GM23248 (cell line): ENCODE data around the gene ATP9A. TPM values are rescaled to one million over a fixed set of nuclear protein-coding genes. Genes with fewer than 3 reads are reported as not detected.

Experiments
- DNase-seq: peaks from one replicate; pipeline ENCODE4 v3.0.0-alpha.2; 2015
- H2AFZ ChIP-seq: fragments of 200-600 bp; sonication (generic); 2 replicates; pipeline ENCODE4 v1.6.1; 2016; ENCODE audit warnings: antibody characterized with exemption
- H3F3A ChIP-seq: fragments of 200-600 bp; sonication (generic); 2 replicates; pipeline ENCODE4 v1.6.1; 2016; ENCODE audit warnings: mild to moderate bottlenecking, antibody characterized with exemption, mixed run types; ENCODE audit not compliant: insufficient read depth
- H3K27ac ChIP-seq: fragments of 200-600 bp; sonication (generic); 2 replicates; pipeline ENCODE4 v1.5.1; 2016; ENCODE audit warnings: mild to moderate bottlenecking
- H3K27me3 ChIP-seq: fragments of 200-600 bp; sonication (generic); replicated peaks from 2 replicates; pipeline ENCODE4 v1.6.1; 2016; ENCODE audit warnings: mild to moderate bottlenecking; ENCODE audit not compliant: insufficient read depth
- H3K36me3 ChIP-seq: fragments of 200-600 bp; sonication (generic); 2 replicates; pipeline ENCODE4 v1.6.1; 2016; ENCODE audit warnings: low read depth, mild to moderate bottlenecking
- H3K4me1 ChIP-seq: fragments of 200-600 bp; sonication (generic); 2 replicates; pipeline ENCODE4 v1.6.1; 2016; ENCODE audit warnings: mild to moderate bottlenecking; ENCODE audit not compliant: insufficient read depth
- H3K4me2 ChIP-seq: fragments of 200-600 bp; sonication (generic); one replicate; pipeline ENCODE4 v1.6.1; 2016; ENCODE audit warnings: mild to moderate bottlenecking; ENCODE audit not compliant: unreplicated experiment
- H3K4me3 ChIP-seq: fragments of 200-600 bp; sonication (generic); 2 replicates; pipeline ENCODE4 v1.5.1; 2016; ENCODE audit warnings: mild to moderate bottlenecking
- H3K79me2 ChIP-seq: fragments of 200-600 bp; sonication (generic); 2 replicates; pipeline ENCODE4 v1.6.1; 2016; ENCODE audit warnings: mild to moderate bottlenecking; ENCODE audit not compliant: insufficient read depth
- H3K9ac ChIP-seq: fragments of 200-600 bp; sonication (generic); 2 replicates; pipeline ENCODE4 v1.6.1; 2016; ENCODE audit warnings: mild to moderate bottlenecking
- H3K9me2 ChIP-seq: fragments of 200-600 bp; sonication (generic); 2 replicates; pipeline ENCODE4 v1.6.1; 2016; ENCODE audit warnings: mixed run types, mild to moderate bottlenecking, moderate library complexity; ENCODE audit not compliant: insufficient read depth
- H3K9me3 ChIP-seq: fragments of 200-600 bp; sonication (generic); one replicate; pipeline ENCODE4 v1.6.1; 2017; ENCODE audit warnings: low read depth
- H4K20me1 ChIP-seq: fragments of 200-600 bp; sonication (generic); 2 replicates; pipeline ENCODE4 v1.6.0; 2016; ENCODE audit not compliant: insufficient read depth
- EZH2 ChIP-seq: fragments of 200-600 bp; sonication (generic); IDR thresholded peaks from 2 replicates; pipeline ENCODE4 v1.6.1; 2018; ENCODE audit warnings: antibody characterized with exemption, mild to moderate bottlenecking; ENCODE audit not compliant: insufficient read depth, poor library complexity, severe bottlenecking
- EZH2phosphoT487 ChIP-seq: fragments of 200-600 bp; sonication (generic); IDR thresholded peaks from 2 replicates; pipeline ENCODE4 v1.6.1; 2018; ENCODE audit warnings: antibody characterized with exemption, moderate library complexity, mild to moderate bottlenecking, low read depth; ENCODE audit not compliant: insufficient read depth
- WGBS, 2 experiments: methylation state at CpG; one replicate each; pipeline ENCODE4 v1.1.6; 2015 to 2017; ENCODE audit warnings: low lambda C conversion rate in 2 of 2, low coverage in 1 of 2; ENCODE audit errors: missing lambda C conversion rate in 2 of 2; 5-methylcytosine and 5-hydroxymethylcytosine counted together
- in situ Hi-C: fragments of 300-500 bp; cut with MboI; formaldehyde crosslinking; loops from 2 replicates; pipeline ENCODE4 v1.15.0; 2020
- polyA plus RNA-seq: library from polyadenylated mRNA; unstranded; fragments of >200 nt; fragmentation: Nextera tagmentation; extraction: Ambion mirVana; gene quantifications from 2 replicates; pipeline ENCODE4 v1.2.1, GENCODE V29; 2016
- total RNA-seq: library from RNA; depleted of rRNA; stranded (reverse); fragments of >200 nt; shearing (Covaris generic); gene quantifications from 2 replicates; pipeline ENCODE4 v1.2.3, GENCODE V29; 2014

ATP9A gene
- total and polyA plus RNA-seq, 2 experiments from 2014 or later: 6.9 to 15.9 TPM

DNA sequence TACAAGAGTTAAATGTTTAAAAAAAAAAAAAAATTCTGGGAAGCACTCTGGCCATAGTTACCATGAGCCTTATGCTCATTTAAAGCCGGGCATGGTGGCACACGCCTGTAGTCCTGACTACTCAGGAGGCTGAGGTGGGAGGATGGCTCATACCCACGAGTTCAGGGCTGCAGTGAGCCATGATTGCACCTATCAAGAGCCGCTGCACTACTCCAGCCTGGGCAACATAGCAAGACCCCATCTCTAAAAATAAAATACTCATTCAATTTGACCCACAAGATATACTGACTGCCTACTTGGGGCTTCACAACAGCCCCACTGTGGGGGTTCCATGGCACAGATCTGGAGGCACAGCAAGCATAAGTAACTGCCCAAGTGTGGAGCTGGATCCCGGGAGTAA lies 113.7 kb downstream of the ATP9A start:
- no peak overlapping the region for H2AFZ ChIP-seq

DNA sequence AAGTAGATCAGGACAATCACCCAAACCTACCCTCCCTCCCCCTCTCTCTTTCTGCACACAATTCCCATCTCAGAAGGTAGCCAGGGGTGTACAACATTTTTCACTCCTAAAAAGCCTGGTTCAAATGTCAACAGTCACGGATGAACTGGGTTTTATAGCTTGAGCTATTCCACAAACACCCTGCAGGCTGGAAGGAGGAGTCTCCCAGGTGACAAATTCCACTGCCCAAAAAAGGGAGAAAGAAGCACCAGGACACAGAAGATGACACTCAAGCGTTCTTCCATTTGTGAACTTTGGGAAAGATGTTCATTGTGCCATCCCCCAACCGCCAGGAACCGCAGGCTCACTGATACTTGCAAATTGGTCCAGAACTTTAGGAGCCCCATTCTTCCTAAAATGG lies 114.1 kb downstream of the ATP9A start:
- H3K27me3 ChIP-seq: no peaks in the 10 kb centered on the region

More for the DNA sequence above, 113.7 kb downstream of the ATP9A start:
- no peaks in the 10 kb centered on the region for H4K20me1 ChIP-seq
- no peaks in the 10 kb centered on the region for H3K36me3 ChIP-seq
- in situ Hi-C loops: no loop called here
- H3F3A ChIP-seq: peaks cover 6% of the 10 kb centered on the region
- H3K9ac ChIP-seq: no peak overlapping the region
- no peaks in the 10 kb centered on the region for H3K27me3 ChIP-seq
- no peaks in the 10 kb centered on the region for H3K9me3 ChIP-seq
- TF ChIP-seq EZH2 (no peak), EZH2phosphoT487 (no peak)
- no peaks in the 10 kb centered on the region for H3K79me2 ChIP-seq
- DNase-seq: no peak
- no peak overlapping the region for H3K4me2 ChIP-seq
- H3K27ac ChIP-seq: no peak overlapping the region
- no peak overlapping the region for H3K4me3 ChIP-seq
- WGBS, 2 experiments: 77 to 90% methylated on average over 5 of the region's 5 CpGs
- no peaks in the 10 kb centered on the region for H3K9me2 ChIP-seq
- peaks cover 9% of the 10 kb centered on the region for H3K4me1 ChIP-seq

DNA sequence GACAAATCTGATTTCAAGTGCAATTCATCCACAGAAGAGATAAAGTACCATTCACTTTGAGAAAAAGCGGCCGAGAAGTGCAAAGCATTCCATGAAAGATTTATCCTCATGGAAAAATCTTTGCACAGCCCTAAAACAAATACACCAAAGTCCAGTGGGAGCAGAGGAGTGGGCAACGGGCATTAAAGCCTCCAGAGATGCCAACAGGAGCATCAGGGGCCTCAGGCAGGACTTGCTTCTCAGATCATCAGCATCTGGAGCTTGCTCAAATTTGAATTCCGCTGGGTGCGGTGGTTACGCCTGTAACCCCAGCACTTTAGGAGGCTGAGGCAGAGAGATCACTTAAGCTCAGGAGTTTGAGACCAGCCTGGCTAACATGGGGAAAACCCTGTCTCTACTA lies 115.0 kb downstream of the ATP9A start:
- Histone ChIP-seq H3K9ac (no peak overlapping the region), H3K4me3 (no peak overlapping the region), H2AFZ (no peak overlapping the region), H3K9me2 (no peaks in the 10 kb centered on the region), H3K79me2 (no peaks in the 10 kb centered on the region), H3K27ac (no peak overlapping the region), H3K9me3 (no peaks in the 10 kb centered on the region), H4K20me1 (no peaks in the 10 kb centered on the region), H3K4me1 (peaks cover 4% of the 10 kb centered on the region; the same call in 1 of the 2 replicates), H3F3A (no peaks in the 10 kb centered on the region), H3K4me2 (no peak overlapping the region), H3K27me3 (no peaks in the 10 kb centered on the region), H3K36me3 (no peaks in the 10 kb centered on the region)
- 96 to 97% methylated on average over 6 of the region's 6 CpGs for WGBS, 2 experiments
- no peak for TF ChIP-seq EZH2
- TF ChIP-seq EZH2phosphoT487: no peak
- in situ Hi-C loops: no loop called here
- DNase-seq: no peak

More for the DNA sequence above, 114.1 kb downstream of the ATP9A start:
- Histone ChIP-seq H3K79me2 (no peaks in the 10 kb centered on the region), H3F3A (peaks cover 1% of the 10 kb centered on the region), H3K4me3 (no peak overlapping the region), H3K4me2 (no peak overlapping the region), H3K36me3 (no peaks in the 10 kb centered on the region), H3K27ac (no peak overlapping the region), H3K4me1 (peaks cover 5% of the 10 kb centered on the region; the same call in 1 of the 2 replicates), H4K20me1 (no peaks in the 10 kb centered on the region), H3K9me2 (no peaks in the 10 kb centered on the region), H3K9ac (no peak overlapping the region), H3K9me3 (no peaks in the 10 kb centered on the region), H2AFZ (no peak overlapping the region)
- no peak for DNase-seq
- in situ Hi-C loops: no loop called here
- no peak for TF ChIP-seq EZH2phosphoT487
- no peak for TF ChIP-seq EZH2
- 93 to 96% methylated on average over 4 of the region's 4 CpGs for WGBS, 2 experiments

DNA sequence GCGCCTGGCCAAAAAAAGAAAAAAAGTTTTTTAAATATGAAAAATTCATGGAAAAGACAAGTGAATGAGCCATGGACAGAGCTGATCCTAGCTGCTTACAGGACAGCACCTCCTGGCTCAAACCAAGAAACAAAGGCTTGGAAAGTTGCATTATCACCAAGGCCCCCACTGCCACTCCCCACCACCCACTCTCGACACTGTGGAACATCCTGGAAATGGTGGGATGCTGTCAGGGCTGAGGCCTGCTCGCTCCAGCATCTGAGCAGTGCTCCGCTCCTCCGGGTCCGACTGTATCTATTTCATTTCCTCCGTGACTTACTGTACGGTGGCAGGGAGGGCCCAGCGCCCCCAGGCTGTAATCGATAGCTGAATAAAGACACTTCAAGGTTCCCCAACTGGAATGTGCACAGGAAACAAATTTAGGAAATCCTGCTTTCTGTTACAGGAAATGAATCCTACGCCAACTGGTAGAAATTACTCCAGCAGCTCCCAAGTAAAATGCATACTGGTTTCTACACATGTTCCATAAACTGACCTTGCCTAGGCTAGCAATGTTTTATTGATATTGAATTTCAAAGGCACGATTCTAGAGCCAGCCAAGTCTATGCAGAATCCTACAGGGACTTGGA lies 116.2 kb downstream of the ATP9A start:
- in situ Hi-C loops: no loop called here
- Histone ChIP-seq H3K27me3 (no peaks in the 10 kb centered on the region), H3F3A (no peaks in the 10 kb centered on the region), H3K4me2 (no peak overlapping the region), H3K9me2 (no peaks in the 10 kb centered on the region), H2AFZ (no peak overlapping the region), H3K36me3 (no peaks in the 10 kb centered on the region), H3K4me1 (peaks cover 4% of the 10 kb centered on the region; the same call in 1 of the 2 replicates), H3K9ac (no peak overlapping the region), H3K9me3 (no peaks in the 10 kb centered on the region), H3K79me2 (no peaks in the 10 kb centered on the region), H4K20me1 (no peaks in the 10 kb centered on the region), H3K27ac (no peak overlapping the region), H3K4me3 (no peak overlapping the region)
- 87 to 88% methylated on average over 12 of the region's 12 CpGs for WGBS, 2 experiments
- no peak for TF ChIP-seq EZH2
- TF ChIP-seq EZH2phosphoT487: no peak
- DNase-seq: no peak
